Effector memory CD8-positive, alpha-beta T cell (primary cell): ENCODE data around the gene SLC17A9.
A peak's percentile ranks its signal among the peaks of the same experiment; 100 is the strongest.

Source experiments
- ATAC-seq: fragments of 150-1000 bp; cut with Tn5 transposase; replicated peaks from 2 replicates; pipeline ENCODE4 v1.10.0; 2021; ENCODE audit warnings: mild to moderate bottlenecking, moderate library complexity
- DNase-seq, 3 experiments: peaks; one replicate each; pipeline ENCODE4 v3.0.0; 2021
- H3K27ac Mint-ChIP-seq, 2 donors: one replicate each; pipeline ENCODE4 v1.8.0; 2022; ENCODE audit warnings: mild to moderate bottlenecking in 2 of 2, mixed read lengths in 2 of 2, moderate library complexity in 2 of 2
- H3K27me3 Mint-ChIP-seq, 2 donors: one replicate each; pipeline ENCODE4 v1.8.0; 2022; ENCODE audit warnings: mixed read lengths in 2 of 2
- H3K36me3 Mint-ChIP-seq: one replicate; pipeline ENCODE4 v1.8.0; 2022; ENCODE audit warnings: mild to moderate bottlenecking, moderate library complexity, mixed read lengths; ENCODE audit not compliant: insufficient read depth
- H3K4me1 Mint-ChIP-seq, 2 donors: one replicate each; pipeline ENCODE4 v1.8.0; 2022; ENCODE audit warnings: low read depth in 2 of 2, mixed read lengths in 2 of 2
- H3K4me3 Mint-ChIP-seq, 2 donors: one replicate each; pipeline ENCODE4 v1.8.0; 2022; ENCODE audit warnings: mild to moderate bottlenecking in 2 of 2, mixed read lengths in 2 of 2, moderate library complexity in 2 of 2
- H3K9me3 Mint-ChIP-seq, 2 donors: one replicate each; pipeline ENCODE4 v1.8.0; 2022; ENCODE audit warnings: mixed read lengths in 2 of 2

SLC17A9 gene

GRCh38 chr20:62975812-62976508 is 23.5 kb downstream of the SLC17A9 start:
- peak overlapping the region in 1 of 2 donors; percentile 58 for H3K27ac Mint-ChIP-seq
- H3K9me3 Mint-ChIP-seq: no peaks in the 10 kb centered on the region
- peak overlapping the region; percentile 13 to 36 for H3K4me3 Mint-ChIP-seq
- H3K4me1 Mint-ChIP-seq: peaks cover 23 to 33% of the 10 kb centered on the region in 2 donors
- H3K36me3 Mint-ChIP-seq: peaks cover 4% of the 10 kb centered on the region
- ATAC-seq (no peak), DNase-seq (no peak)
- peaks cover 59 to 87% of the 10 kb centered on the region in 2 donors for H3K27me3 Mint-ChIP-seq

- peaks cover 26 to 35% of the 10 kb centered on the region in 2 donors for H3K4me1 Mint-ChIP-seq
- peaks cover 4% of the 10 kb centered on the region for H3K36me3 Mint-ChIP-seq
- no peak overlapping the region for H3K27ac Mint-ChIP-seq
- peaks cover 59 to 87% of the 10 kb centered on the region in 2 donors for H3K27me3 Mint-ChIP-seq
- H3K4me3 Mint-ChIP-seq: peak overlapping the region in 1 of 2 donors; percentile 78
- no peaks in the 10 kb centered on the region for H3K9me3 Mint-ChIP-seq
- DNase-seq (no peak), ATAC-seq (no peak)
Measured at GRCh38 chr20:62976886-62977285, 24.4 kb downstream of the SLC17A9 start.

GRCh38 chr20:62977613-62978560 is 25.4 kb downstream of the SLC17A9 start:
- peak overlapping the region; percentile 66 to 78 for H3K4me3 Mint-ChIP-seq
- peak overlapping the region; percentile 68 to 78 for H3K27ac Mint-ChIP-seq
- H3K9me3 Mint-ChIP-seq: no peaks in the 10 kb centered on the region
- H3K27me3 Mint-ChIP-seq: peaks cover 61 to 87% of the 10 kb centered on the region in 2 donors
- DNase-seq (peak; percentile 84 to 88 (median 85)), ATAC-seq (peak; percentile 79)
- H3K4me1 Mint-ChIP-seq: peaks cover 28 to 35% of the 10 kb centered on the region in 2 donors
- H3K36me3 Mint-ChIP-seq: peaks cover 4% of the 10 kb centered on the region

- DNase-seq: no peak
- H3K27me3 Mint-ChIP-seq: peaks cover 65 to 89% of the 10 kb centered on the region in 2 donors
- peak overlapping the region in 1 of 2 donors; percentile 78 for H3K27ac Mint-ChIP-seq
- ATAC-seq: no peak
- peaks cover 4% of the 10 kb centered on the region for H3K36me3 Mint-ChIP-seq
- no peaks in the 10 kb centered on the region for H3K9me3 Mint-ChIP-seq
- peak overlapping the region; percentile 66 to 78 for H3K4me3 Mint-ChIP-seq
- peaks cover 32 to 35% of the 10 kb centered on the region in 2 donors for H3K4me1 Mint-ChIP-seq
Measured at GRCh38 chr20:62978561-62978943, 26.0 kb downstream of the SLC17A9 start.

DNA sequence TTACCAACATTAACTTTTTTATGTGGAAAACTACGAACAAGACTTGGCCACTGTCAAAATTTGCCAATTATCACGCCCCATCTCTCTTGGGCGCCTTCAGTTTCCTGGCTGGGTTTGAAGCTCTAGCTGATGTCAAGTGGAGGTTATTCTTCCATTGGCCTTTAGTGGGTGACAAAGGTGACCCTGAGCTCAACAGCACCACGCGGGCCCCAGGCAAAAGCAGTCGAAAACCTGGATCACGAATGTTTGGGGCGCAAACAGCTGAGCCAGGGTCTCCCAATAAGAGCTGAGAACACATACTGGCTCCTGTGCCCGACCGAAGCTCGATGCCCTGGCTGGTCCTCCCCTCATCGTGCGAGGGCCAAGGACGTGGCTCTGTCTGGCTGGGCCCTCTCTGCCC is 26.8 kb downstream of the SLC17A9 start:
- no peak for DNase-seq
- Mint-ChIP-seq H3K4me3 (peak overlapping the region in 1 of 2 donors; percentile 25), H3K27ac (no peak overlapping the region), H3K4me1 (peaks cover 33 to 35% of the 10 kb centered on the region in 2 donors), H3K36me3 (peaks cover 5% of the 10 kb centered on the region), H3K27me3 (peaks cover 65 to 89% of the 10 kb centered on the region in 2 donors), H3K9me3 (no peaks in the 10 kb centered on the region)
- ATAC-seq: no peak

- no peak overlapping the region for H3K27ac Mint-ChIP-seq
- no peaks in the 10 kb centered on the region for H3K9me3 Mint-ChIP-seq
- peaks cover 33 to 35% of the 10 kb centered on the region in 2 donors for H3K4me1 Mint-ChIP-seq
- H3K27me3 Mint-ChIP-seq: peaks cover 65 to 89% of the 10 kb centered on the region in 2 donors
- ATAC-seq (no peak), DNase-seq (no peak)
- H3K36me3 Mint-ChIP-seq: peaks cover 7% of the 10 kb centered on the region
- H3K4me3 Mint-ChIP-seq: no peak overlapping the region
Measured at GRCh38 chr20:62979876-62980373, 27.4 kb downstream of the SLC17A9 start.

DNA sequence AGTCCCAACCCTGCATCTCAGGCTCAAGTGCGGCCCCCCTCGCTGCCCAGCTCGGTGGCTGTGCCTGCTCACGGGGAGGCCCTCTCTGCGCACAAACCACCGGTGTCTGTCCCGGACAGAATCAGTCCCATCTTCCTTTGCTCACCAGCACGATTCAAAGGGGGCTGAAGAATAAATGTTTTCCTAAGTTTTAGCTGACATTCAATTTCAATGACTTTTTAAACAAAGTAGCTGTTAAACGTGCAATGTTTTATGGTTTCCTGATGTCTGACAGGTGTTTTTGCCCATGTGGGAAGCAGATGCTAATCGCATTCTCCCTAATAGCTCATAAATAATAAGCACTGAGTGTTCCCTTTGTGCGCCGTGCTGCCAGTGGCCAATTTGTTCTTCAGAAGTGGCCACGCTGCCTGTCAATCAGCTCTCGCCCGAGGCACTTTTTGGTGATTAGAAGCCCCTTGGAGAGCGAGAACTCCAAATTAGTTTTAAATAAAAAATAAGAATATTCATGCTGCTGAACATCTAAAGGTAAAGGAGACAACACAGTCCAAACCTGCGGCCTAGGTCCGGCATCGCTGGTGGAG is 28.0 kb downstream of the SLC17A9 start:
- H3K36me3 Mint-ChIP-seq: peaks cover 7% of the 10 kb centered on the region
- H3K4me1 Mint-ChIP-seq: peaks cover 33 to 35% of the 10 kb centered on the region in 2 donors
- no peaks in the 10 kb centered on the region for H3K9me3 Mint-ChIP-seq
- H3K4me3 Mint-ChIP-seq: no peak overlapping the region
- no peak overlapping the region for H3K27ac Mint-ChIP-seq
- H3K27me3 Mint-ChIP-seq: peaks cover 65 to 92% of the 10 kb centered on the region in 2 donors
- DNase-seq: no peak
- ATAC-seq: no peak

- H3K27me3 Mint-ChIP-seq: peaks cover 61 to 93% of the 10 kb centered on the region in 2 donors
- peaks cover 7% of the 10 kb centered on the region for H3K36me3 Mint-ChIP-seq
- H3K4me3 Mint-ChIP-seq: peak overlapping the region in 1 of 2 donors; percentile 23
- H3K4me1 Mint-ChIP-seq: peaks cover 34 to 35% of the 10 kb centered on the region in 2 donors
- no peaks in the 10 kb centered on the region for H3K9me3 Mint-ChIP-seq
- peak in 2 of 3 experiments; percentile 22 to 26 for DNase-seq
- H3K27ac Mint-ChIP-seq: no peak overlapping the region
- peak; percentile 6 for ATAC-seq
Measured at GRCh38 chr20:62980970-62981369, 28.5 kb downstream of the SLC17A9 start.

DNA sequence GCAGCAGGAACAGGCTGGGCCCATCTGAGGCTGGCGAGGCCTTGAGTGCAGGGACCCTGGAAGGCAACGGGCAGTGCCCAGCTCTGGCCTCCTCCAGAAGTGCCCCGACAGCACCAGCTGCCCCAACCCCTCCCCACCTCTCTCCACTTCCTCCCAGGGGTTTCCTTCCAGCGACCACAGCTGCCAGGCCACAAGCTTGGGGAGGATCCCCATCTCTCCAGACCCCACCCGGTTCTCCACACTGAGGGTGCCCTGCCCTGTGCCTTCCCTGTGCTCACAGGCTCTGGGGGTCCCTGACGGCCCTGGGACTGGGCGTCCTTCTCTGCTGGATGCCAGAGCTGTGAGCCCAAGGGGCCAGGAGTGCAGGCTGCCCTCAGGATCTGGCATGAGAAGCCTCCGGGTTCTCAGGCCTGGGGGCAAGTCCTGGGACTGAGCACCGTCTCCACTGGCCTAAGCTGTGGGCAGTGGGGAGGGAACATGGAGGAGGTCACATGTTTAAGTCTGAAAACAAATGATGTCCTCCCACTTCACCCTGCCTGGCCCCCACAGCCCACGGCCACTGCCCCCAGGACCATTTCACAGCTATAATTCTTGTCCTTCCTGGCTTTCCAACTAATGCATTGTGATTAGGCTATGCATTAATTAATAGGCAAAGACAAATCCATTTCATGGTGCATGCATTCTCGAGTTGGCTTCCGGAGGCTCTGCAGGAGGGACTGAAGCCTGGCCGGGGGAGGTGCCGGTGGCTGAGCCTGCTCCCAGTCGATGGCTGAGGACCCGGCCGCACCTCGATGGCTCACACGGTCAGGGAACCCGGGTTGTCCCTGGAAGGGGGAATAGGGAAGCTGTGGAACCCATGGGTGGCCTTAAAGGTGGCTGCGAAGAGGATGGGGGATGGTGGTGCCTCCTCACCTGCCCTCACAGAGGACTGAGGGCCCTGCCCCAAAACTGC is 29.9 kb downstream of the SLC17A9 start:
- no peak for ATAC-seq
- Mint-ChIP-seq H3K9me3 (no peaks in the 10 kb centered on the region), H3K27ac (no peak overlapping the region), H3K4me1 (peaks cover 27 to 36% of the 10 kb centered on the region in 2 donors), H3K4me3 (peak overlapping the region; percentile 23 to 54), H3K36me3 (peaks cover 7% of the 10 kb centered on the region), H3K27me3 (peaks cover 54 to 96% of the 10 kb centered on the region in 2 donors)
- DNase-seq: no peak

DNA sequence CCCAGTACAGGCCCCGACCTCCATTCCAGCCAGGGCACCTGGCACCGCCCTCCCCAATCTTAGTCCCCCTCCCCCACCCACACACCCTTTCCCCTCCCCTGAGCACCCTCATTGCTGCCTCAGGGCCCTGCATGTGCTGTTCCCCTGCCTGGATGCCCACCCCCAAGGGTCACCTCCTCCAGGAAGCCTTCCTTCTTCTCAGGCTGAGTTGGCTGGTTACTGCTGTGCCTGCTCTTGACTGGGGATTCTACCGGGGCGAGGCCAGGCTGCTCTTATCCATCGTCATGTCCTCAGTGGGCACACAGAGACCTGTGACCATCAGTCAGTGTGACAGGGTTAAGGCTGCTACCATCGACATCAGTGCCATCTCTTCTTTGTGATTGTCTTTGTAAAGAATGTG is 30.7 kb downstream of the SLC17A9 start:
- no peaks in the 10 kb centered on the region for H3K9me3 Mint-ChIP-seq
- ATAC-seq (no peak), DNase-seq (no peak)
- H3K4me1 Mint-ChIP-seq: peaks cover 21 to 29% of the 10 kb centered on the region in 2 donors
- peaks cover 54 to 89% of the 10 kb centered on the region in 2 donors for H3K27me3 Mint-ChIP-seq
- peaks cover 3% of the 10 kb centered on the region for H3K36me3 Mint-ChIP-seq
- no peak overlapping the region for H3K4me3 Mint-ChIP-seq
- no peak overlapping the region for H3K27ac Mint-ChIP-seq

GRCh38 chr20:62984666-62985443 is 32.3 kb downstream of the SLC17A9 start:
- ATAC-seq (no peak), DNase-seq (no peak)
- no peak overlapping the region for H3K4me3 Mint-ChIP-seq
- H3K36me3 Mint-ChIP-seq: peaks cover 3% of the 10 kb centered on the region
- peaks cover 21 to 25% of the 10 kb centered on the region in 2 donors for H3K4me1 Mint-ChIP-seq
- peak overlapping the region in 1 of 2 donors; percentile 49 for H3K27ac Mint-ChIP-seq
- H3K9me3 Mint-ChIP-seq: no peaks in the 10 kb centered on the region
- H3K27me3 Mint-ChIP-seq: peaks cover 48 to 73% of the 10 kb centered on the region in 2 donors

GRCh38 chr20:62985444-62985778 is 32.9 kb downstream of the SLC17A9 start:
- Mint-ChIP-seq H3K27me3 (peaks cover 42 to 73% of the 10 kb centered on the region in 2 donors), H3K36me3 (peaks cover 3% of the 10 kb centered on the region), H3K4me3 (no peak overlapping the region), H3K9me3 (no peaks in the 10 kb centered on the region), H3K4me1 (peaks cover 21 to 24% of the 10 kb centered on the region in 2 donors), H3K27ac (no peak overlapping the region)
- ATAC-seq: no peak
- no peak for DNase-seq
